PC-9 (cell line): ENCODE measurements around the gene GTF3C1.

Experiments
- CTCF ChIP-seq: fragments of 200-600 bp; sonication (generic); conservative IDR thresholded peaks from 2 replicates; pipeline ENCODE4 v1.6.1; 2017; ENCODE audit warnings: mixed run types, antibody characterized with exemption, mild to moderate bottlenecking, moderate library complexity
- EZH2 ChIP-seq: fragments of 200-600 bp; sonication (generic); IDR thresholded peaks from 2 replicates; pipeline ENCODE4 v1.8.0; 2017; ENCODE audit warnings: antibody characterized with exemption, low read depth

- TF ChIP-seq CTCF (no peak), EZH2 (no peak)
These were observed 11.2 kb downstream of the GTF3C1 start for GRCh38 chr16:27538528-27538927.
